Measurements from ENCODE around the gene PHF8.

PHF8 gene

DNA sequence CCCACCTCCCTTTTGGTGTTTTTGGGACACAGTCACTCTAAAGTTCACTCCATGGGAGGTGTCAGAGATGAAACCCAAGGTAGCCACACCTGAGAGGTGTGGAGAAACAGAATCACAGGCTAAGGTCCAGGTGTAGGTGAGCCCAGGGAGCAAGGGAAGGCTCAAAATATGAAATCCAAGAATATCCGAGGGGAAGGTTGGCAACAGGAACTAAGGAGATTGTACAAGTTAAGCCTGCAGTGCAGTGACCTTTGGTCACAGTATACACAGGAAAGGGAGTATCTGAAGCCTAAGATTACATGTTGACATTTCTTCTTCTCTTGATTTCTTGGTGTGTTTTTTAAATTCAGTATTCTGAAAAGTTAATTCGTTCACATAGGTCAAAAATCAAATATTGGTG is 46.5 kb downstream of the PHF8 start:
- H3K4me3 ChIP-seq (ENCODE audit: low read depth, low read length) = no peak overlapping the region
- DNase-seq (ENCODE audit: low read depth, low spot score) = no peak
- in situ Hi-C loops (cut with HindIII; ENCODE audit: low sequenced_read_pairs) = no loop called here
- TF ChIP-seq, protein P1, sequence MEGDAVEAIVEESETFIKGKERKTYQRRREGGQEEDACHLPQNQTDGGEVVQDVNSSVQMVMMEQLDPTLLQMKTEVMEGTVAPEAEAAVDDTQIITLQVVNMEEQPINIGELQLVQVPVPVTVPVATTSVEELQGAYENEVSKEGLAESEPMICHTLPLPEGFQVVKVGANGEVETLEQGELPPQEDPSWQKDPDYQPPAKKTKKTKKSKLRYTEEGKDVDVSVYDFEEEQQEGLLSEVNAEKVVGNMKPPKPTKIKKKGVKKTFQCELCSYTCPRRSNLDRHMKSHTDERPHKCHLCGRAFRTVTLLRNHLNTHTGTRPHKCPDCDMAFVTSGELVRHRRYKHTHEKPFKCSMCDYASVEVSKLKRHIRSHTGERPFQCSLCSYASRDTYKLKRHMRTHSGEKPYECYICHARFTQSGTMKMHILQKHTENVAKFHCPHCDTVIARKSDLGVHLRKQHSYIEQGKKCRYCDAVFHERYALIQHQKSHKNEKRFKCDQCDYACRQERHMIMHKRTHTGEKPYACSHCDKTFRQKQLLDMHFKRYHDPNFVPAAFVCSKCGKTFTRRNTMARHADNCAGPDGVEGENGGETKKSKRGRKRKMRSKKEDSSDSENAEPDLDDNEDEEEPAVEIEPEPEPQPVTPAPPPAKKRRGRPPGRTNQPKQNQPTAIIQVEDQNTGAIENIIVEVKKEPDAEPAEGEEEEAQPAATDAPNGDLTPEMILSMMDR (IDR thresholded peaks at IDR 0.05; ENCODE audit: low read depth, low read length) = no peak

DNA sequence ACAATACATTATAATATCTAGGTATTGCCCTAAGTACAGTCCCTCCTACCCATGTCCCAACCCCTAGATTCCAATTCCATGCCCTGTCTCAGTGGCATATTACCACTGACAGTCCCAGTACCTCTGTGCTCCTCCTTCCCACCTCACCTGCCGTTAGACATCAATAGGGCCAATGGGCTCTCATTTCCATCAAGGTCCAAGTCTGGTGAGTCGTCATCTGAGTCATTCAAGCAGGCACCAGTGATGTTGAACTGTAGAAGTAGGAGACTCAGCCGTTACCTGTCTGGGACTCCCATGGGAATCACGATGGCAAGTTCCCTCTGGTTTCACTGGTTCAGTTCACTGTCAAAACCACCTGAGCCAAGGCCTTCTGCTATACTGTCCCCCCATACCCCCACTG is 51.7 kb downstream of the PHF8 start:
- no peak for DNase-seq (ENCODE audit: low read depth, low spot score)
- in situ Hi-C loops (cut with HindIII; ENCODE audit: low sequenced_read_pairs) = no loop called here
- TF ChIP-seq, protein P1 (IDR thresholded peaks at IDR 0.05; ENCODE audit: low read depth, low read length) = no peak
- no peak overlapping the region for H3K4me3 ChIP-seq (ENCODE audit: low read depth, low read length)

DNA sequence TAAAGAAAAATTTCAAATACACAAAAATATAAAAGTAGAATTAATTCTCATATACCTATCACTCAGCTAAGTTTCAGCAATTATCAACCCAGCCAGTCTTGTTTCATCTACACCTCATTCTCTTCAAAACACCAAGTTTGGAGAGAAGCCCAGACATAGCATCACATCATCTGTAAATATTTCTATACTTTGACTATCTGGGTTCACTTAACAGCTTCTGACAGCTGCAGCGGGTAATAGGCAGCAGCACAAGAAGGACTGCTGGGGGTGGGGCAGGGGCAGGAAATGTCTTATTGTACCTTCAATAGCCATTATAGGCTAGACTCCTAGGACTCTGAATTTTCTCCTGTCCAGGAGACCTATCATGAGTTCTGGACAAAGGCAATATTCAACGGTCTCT is 54.1 kb downstream of the PHF8 start:
- in situ Hi-C loops (cut with HindIII; ENCODE audit: low sequenced_read_pairs) = no loop called here
- TF ChIP-seq, protein P1 (IDR thresholded peaks at IDR 0.05; ENCODE audit: low read depth, low read length) = no peak
- DNase-seq (ENCODE audit: low read depth, low spot score) = no peak
- no peak overlapping the region for H3K4me3 ChIP-seq (ENCODE audit: low read depth, low read length)

DNA sequence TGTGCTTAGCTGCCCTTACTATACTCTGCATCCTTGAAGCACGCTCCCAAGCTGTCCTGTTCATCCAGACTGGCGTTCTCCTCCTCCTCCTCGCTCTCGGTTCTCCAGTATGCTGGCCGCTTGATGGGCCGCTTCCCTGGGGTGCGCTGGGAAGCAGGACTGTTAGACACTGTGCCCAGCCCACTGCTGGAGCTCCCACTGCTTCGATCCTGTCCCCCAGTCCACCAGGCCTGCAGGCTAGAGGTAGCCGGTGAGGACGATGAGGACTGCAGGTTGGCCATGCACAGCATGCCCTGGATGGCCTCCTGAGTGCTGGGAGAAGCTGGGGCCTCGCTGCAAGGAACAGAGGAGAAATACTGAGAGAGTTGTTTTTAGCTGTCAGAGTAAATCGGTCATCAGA is 59.4 kb downstream of the PHF8 start:
- in situ Hi-C loops (cut with HindIII; ENCODE audit: low sequenced_read_pairs) = no loop called here
- no peak overlapping the region for H3K4me3 ChIP-seq (ENCODE audit: low read depth, low read length)
- no peak for DNase-seq (ENCODE audit: low read depth, low spot score)
- TF ChIP-seq, protein P1 (IDR thresholded peaks at IDR 0.05; ENCODE audit: low read depth, low read length) = no peak

DNA sequence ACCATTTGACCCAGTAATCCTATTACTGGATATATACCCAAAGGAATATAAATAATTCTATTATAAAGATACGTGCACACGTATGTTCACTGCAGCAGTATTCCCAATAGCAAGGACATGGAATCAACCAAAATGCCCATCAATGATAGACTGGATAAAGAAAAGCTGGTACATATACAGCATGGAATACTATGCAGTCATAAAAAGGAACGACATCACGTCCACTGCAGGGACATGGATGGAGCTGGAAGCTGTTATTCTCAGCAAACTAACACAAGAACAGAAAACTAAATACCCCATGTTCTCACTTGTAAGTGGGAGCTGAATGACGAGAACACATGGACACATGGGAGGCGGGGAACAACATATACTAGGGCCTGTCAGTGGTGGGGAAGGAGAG is 69.7 kb downstream of the PHF8 start:
- no peak for DNase-seq (ENCODE audit: low read depth, low spot score)
- in situ Hi-C loops (cut with HindIII; ENCODE audit: low sequenced_read_pairs) = no loop called here
- TF ChIP-seq, protein P1 (IDR thresholded peaks at IDR 0.05; ENCODE audit: low read depth, low read length) = no peak
- no peak overlapping the region for H3K4me3 ChIP-seq (ENCODE audit: low read depth, low read length)

DNA sequence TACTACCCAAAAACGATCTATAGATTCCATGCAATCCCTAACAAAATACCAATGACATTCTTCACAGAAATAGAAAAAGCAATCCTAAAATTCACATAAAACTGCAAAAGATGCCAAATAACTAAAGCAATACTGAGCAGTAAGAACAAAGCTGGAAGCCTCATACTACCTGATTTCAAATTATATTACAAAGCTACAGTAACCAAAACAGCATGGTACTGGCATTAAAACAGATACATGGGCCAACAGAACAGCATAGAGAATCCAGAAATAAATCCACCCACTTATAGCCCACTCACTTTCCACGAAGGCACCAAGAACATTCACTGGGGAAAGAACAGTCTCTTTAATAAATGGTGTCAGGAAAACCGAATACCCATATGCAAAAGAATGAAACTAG is 74.7 kb downstream of the PHF8 start:
- TF ChIP-seq, protein P1 (IDR thresholded peaks at IDR 0.05; ENCODE audit: low read depth, low read length) = no peak
- in situ Hi-C loops (cut with HindIII; ENCODE audit: low sequenced_read_pairs) = no loop called here
- no peak overlapping the region for H3K4me3 ChIP-seq (ENCODE audit: low read depth, low read length)
- DNase-seq (ENCODE audit: low read depth, low spot score) = no peak

DNA sequence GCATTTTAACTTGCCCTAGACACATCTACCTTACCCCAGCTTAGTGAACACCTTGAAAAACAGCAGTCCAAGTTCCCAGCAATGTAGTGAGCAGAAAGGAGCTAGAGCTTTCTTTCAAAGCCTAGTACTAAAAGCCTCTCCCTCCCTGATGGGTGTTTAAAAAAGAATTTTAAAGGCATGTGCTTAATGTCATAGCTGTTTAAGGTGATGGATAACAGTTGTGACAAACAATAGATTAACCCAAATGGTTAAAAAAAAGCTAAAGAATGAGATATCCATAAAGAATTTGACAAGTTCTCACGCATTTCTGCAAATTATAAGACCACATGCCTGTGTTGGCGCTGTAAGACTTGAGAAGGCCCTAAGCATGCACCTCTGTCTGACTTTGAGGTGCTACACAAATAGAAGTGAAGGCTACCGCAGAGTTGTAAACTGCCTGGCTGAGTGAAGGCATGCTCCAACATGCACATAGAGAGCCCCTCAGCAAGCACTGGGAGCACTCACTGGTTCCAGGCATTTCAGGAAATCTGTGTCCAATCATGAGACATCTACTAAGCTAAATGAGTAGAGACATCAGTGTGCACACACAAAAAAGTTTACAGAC is 94.0 kb downstream of the PHF8 start:
- no peak overlapping the region for H3K4me3 ChIP-seq (ENCODE audit: low read depth, low read length)
- in situ Hi-C loops (cut with HindIII; ENCODE audit: low sequenced_read_pairs) = no loop called here
- no peak for DNase-seq (ENCODE audit: low read depth, low spot score)
- TF ChIP-seq, protein P1 (IDR thresholded peaks at IDR 0.05; ENCODE audit: low read depth, low read length) = no peak

Measured in astrocyte of the spinal cord (primary cell).